ENCODE measurements around the gene DCUN1D2. TPM values are rescaled to one million over a fixed set of nuclear protein-coding genes. Genes with fewer than 3 reads are reported as not detected.

Gene DCUN1D2
- total RNA-seq, 1 donor from 2014 or later: 29.2 TPM

- Mint-ChIP-seq H3K27me3 (no peaks in the 10 kb centered on the region), H3K4me3 (no peak overlapping the region), H3K9me3 (no peaks in the 10 kb centered on the region), H3K27ac (no peak overlapping the region), H3K4me1 (ENCODE audit: unreplicated experiment) (no peaks in the 10 kb centered on the region), H3K36me3 (peaks cover 44% of the 10 kb centered on the region)
- no peak for TF ChIP-seq CTCF (conservative IDR thresholded peaks at IDR 0.05)
- DNase-seq (ENCODE audit: extremely low spot score, unreplicated experiment): no peak
These were observed 12.8 kb downstream of the DCUN1D2 start for GRCh38 chr13:113477724-113478123.

- no peak for DNase-seq (ENCODE audit: extremely low spot score, unreplicated experiment)
- TF ChIP-seq CTCF (conservative IDR thresholded peaks at IDR 0.05): no peak
- Mint-ChIP-seq H3K4me3 (no peak overlapping the region), H3K36me3 (peaks cover 44% of the 10 kb centered on the region), H3K27ac (no peak overlapping the region), H3K27me3 (no peaks in the 10 kb centered on the region), H3K4me1 (ENCODE audit: unreplicated experiment) (no peaks in the 10 kb centered on the region), H3K9me3 (no peaks in the 10 kb centered on the region)
These were observed 13.7 kb downstream of the DCUN1D2 start for GRCh38 chr13:113476811-113477210.

- peaks cover 52% of the 10 kb centered on the region for H3K36me3 Mint-ChIP-seq
- H3K9me3 Mint-ChIP-seq: no peaks in the 10 kb centered on the region
- no peaks in the 10 kb centered on the region for H3K27me3 Mint-ChIP-seq
- no peak overlapping the region for H3K4me3 Mint-ChIP-seq
- no peak for TF ChIP-seq CTCF (conservative IDR thresholded peaks at IDR 0.05)
- H3K4me1 Mint-ChIP-seq (ENCODE audit: unreplicated experiment): no peaks in the 10 kb centered on the region
- no peak overlapping the region for H3K27ac Mint-ChIP-seq
- no peak for DNase-seq (ENCODE audit: extremely low spot score, unreplicated experiment)
These were observed 14.6 kb downstream of the DCUN1D2 start for GRCh38 chr13:113475911-113476310.

- no peak for TF ChIP-seq CTCF (conservative IDR thresholded peaks at IDR 0.05)
- Mint-ChIP-seq H3K27ac (no peak overlapping the region), H3K36me3 (peaks cover 53% of the 10 kb centered on the region), H3K4me3 (no peak overlapping the region), H3K4me1 (ENCODE audit: unreplicated experiment) (no peaks in the 10 kb centered on the region), H3K27me3 (no peaks in the 10 kb centered on the region), H3K9me3 (no peaks in the 10 kb centered on the region)
- DNase-seq (ENCODE audit: extremely low spot score, unreplicated experiment): no peak
These were observed 15.2 kb downstream of the DCUN1D2 start for GRCh38 chr13:113475280-113475679.

GRCh38 chr13:113474179-113474578, 16.3 kb downstream of the DCUN1D2 start:
- DNase-seq (ENCODE audit: extremely low spot score, unreplicated experiment): no peak
- peaks cover 2% of the 10 kb centered on the region for H3K4me1 Mint-ChIP-seq (ENCODE audit: unreplicated experiment)
- H3K9me3 Mint-ChIP-seq: no peaks in the 10 kb centered on the region
- no peak overlapping the region for H3K27ac Mint-ChIP-seq
- no peak for TF ChIP-seq CTCF (conservative IDR thresholded peaks at IDR 0.05)
- peaks cover 51% of the 10 kb centered on the region for H3K36me3 Mint-ChIP-seq
- H3K4me3 Mint-ChIP-seq: no peak overlapping the region
- H3K27me3 Mint-ChIP-seq: no peaks in the 10 kb centered on the region

All from type B pancreatic cell (in vitro differentiated cells).